ENCODE measurements around the gene PLCL2. TPM values are rescaled to one million over a fixed set of nuclear protein-coding genes. Genes with fewer than 3 reads are reported as not detected.
A peak's percentile ranks its signal among the peaks of the same experiment; 100 is the strongest.

PLCL2 gene
- total and polyA plus RNA-seq, 4 donors: 1.0 to 16.7 (median 7.1) TPM

DNA sequence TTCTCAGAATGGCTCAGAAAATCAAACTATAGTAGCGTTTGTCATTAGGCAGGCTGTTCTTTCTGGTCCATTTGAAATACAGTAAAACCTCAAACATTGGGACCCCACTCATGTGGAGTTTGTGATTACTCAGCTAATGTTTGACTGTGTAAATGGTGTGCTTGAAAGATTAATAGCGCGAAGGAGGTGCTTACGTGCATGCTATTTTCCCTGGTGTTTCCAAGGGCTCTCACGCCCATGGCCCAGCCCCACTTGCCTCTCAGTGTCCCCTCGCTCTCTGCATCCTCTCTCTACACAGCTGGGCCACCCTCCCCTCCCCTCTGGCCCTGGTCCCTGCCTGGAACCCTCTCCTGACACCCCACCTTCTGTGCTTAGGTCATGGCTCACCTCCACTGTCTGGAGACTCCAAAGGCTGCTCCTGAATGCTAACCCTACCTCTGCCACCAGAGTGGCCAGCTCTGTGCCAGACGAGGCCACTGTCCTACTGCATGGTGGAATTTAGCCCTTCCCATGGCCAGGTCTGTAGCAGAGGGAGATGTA lies 194.2 kb downstream of the PLCL2 start:
- ATAC-seq (ENCODE audit: insufficient read depth, low FRiP score) (no peak), DNase-seq (peak; percentile 30 to 67 (median 37))
- H3K27me3 ChIP-seq (ENCODE audit: control insufficient read depth in 3 of 3, insufficient read depth in 3 of 3, low read length in 2 of 3): no peaks in the 10 kb centered on the region
- 84 to 94% methylated on average over 7 of the region's 7 CpGs for WGBS, 2 donors
- H3K36me3 ChIP-seq (ENCODE audit: control insufficient read depth in 4 of 4, insufficient read depth in 4 of 4, low read length in 4 of 4): no peaks in the 10 kb centered on the region
- H3K4me1 ChIP-seq (ENCODE audit: control insufficient read depth in 5 of 5, insufficient read depth in 5 of 5, low read length in 5 of 5): peaks cover 0 to 9% (median 0%) of the 10 kb centered on the region in 5 donors
- H3K9ac ChIP-seq (ENCODE audit: insufficient read depth in 1 of 2, low read length in 2 of 2): no peak overlapping the region
- H3K4me3 ChIP-seq: no peak overlapping the region
- TF ChIP-seq, protein P1, sequence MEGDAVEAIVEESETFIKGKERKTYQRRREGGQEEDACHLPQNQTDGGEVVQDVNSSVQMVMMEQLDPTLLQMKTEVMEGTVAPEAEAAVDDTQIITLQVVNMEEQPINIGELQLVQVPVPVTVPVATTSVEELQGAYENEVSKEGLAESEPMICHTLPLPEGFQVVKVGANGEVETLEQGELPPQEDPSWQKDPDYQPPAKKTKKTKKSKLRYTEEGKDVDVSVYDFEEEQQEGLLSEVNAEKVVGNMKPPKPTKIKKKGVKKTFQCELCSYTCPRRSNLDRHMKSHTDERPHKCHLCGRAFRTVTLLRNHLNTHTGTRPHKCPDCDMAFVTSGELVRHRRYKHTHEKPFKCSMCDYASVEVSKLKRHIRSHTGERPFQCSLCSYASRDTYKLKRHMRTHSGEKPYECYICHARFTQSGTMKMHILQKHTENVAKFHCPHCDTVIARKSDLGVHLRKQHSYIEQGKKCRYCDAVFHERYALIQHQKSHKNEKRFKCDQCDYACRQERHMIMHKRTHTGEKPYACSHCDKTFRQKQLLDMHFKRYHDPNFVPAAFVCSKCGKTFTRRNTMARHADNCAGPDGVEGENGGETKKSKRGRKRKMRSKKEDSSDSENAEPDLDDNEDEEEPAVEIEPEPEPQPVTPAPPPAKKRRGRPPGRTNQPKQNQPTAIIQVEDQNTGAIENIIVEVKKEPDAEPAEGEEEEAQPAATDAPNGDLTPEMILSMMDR (IDR thresholded peaks at IDR 0.05; ENCODE audit: control extremely low read depth, extremely low read depth): no peak
- H3K9me3 ChIP-seq (ENCODE audit: control insufficient read depth in 4 of 4, insufficient read depth in 3 of 4, low read length in 3 of 4): peaks cover 0 to 1% (median 0%) of the 10 kb centered on the region in 4 donors
- no peak overlapping the region for H3K27ac ChIP-seq (ENCODE audit: low read depth in 1 of 2, low read length in 1 of 2)

DNA sequence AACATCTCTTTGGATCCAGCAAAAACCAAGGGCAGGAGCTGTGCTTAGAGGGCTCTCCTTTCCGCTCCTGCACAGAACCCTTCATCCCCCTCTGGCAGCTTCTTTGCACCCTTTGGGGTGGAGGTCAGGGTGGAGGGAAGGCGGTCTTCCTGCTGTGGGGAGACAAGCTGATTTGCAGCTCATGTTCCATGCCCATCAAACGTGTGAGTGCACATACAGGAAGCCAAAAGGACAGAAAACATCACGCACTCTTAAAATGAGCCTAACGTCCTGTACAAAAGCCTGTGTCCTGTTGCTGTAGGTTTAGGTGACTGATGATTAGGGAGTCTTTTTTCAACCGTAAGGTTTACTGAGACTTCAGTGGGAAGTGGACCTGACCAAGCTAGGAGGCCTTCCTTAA lies 195.2 kb downstream of the PLCL2 start:
- Histone ChIP-seq H3K27ac (ENCODE audit: low read depth in 1 of 2, low read length in 1 of 2) (no peak overlapping the region), H3K9me3 (ENCODE audit: control insufficient read depth in 4 of 4, insufficient read depth in 3 of 4, low read length in 3 of 4) (peaks cover 0 to 1% (median 0%) of the 10 kb centered on the region in 4 donors), H3K4me3 (no peak overlapping the region), H3K9ac (ENCODE audit: insufficient read depth in 1 of 2, low read length in 2 of 2) (no peak overlapping the region), H3K27me3 (ENCODE audit: control insufficient read depth in 3 of 3, insufficient read depth in 3 of 3, low read length in 2 of 3) (no peaks in the 10 kb centered on the region), H3K4me1 (ENCODE audit: control insufficient read depth in 5 of 5, insufficient read depth in 5 of 5, low read length in 5 of 5) (peaks cover 0 to 7% (median 0%) of the 10 kb centered on the region in 5 donors), H3K36me3 (ENCODE audit: control insufficient read depth in 4 of 4, insufficient read depth in 4 of 4, low read length in 4 of 4) (no peaks in the 10 kb centered on the region)
- no peak for ATAC-seq (ENCODE audit: insufficient read depth, low FRiP score)
- DNase-seq: no peak
- TF ChIP-seq, protein P1 (IDR thresholded peaks at IDR 0.05; ENCODE audit: control extremely low read depth, extremely low read depth): no peak
- WGBS, 2 donors: 78 to 93% methylated on average over 6 of the region's 6 CpGs

DNA sequence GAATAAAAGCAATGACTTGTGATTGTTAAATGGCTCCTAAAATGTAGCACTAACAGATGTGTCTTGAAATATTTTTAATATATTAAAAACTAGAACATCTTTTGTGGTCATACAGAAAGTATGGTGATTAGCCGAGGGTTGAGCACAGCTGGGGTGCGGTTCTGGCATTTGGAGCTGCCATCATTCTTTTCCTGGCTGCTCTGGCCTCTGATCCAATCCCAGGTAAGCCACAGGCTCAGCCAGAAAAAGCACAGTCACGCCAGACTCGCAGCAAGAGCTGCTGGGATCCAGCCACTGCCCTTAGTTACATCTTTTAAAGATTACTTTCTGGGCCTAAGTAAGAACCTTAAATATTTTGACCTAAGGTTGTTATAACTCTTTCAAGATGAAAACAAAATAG lies 196.8 kb downstream of the PLCL2 start:
- Histone ChIP-seq H3K27ac (ENCODE audit: low read depth in 1 of 2, low read length in 1 of 2) (no peak overlapping the region), H3K36me3 (ENCODE audit: control insufficient read depth in 4 of 4, insufficient read depth in 4 of 4, low read length in 4 of 4) (no peaks in the 10 kb centered on the region), H3K4me3 (no peak overlapping the region), H3K9ac (ENCODE audit: insufficient read depth in 1 of 2, low read length in 2 of 2) (no peak overlapping the region), H3K9me3 (ENCODE audit: control insufficient read depth in 4 of 4, insufficient read depth in 3 of 4, low read length in 3 of 4) (peaks cover 0 to 1% (median 0%) of the 10 kb centered on the region in 4 donors), H3K27me3 (ENCODE audit: control insufficient read depth in 3 of 3, insufficient read depth in 3 of 3, low read length in 2 of 3) (no peaks in the 10 kb centered on the region), H3K4me1 (ENCODE audit: control insufficient read depth in 5 of 5, insufficient read depth in 5 of 5, low read length in 5 of 5) (peaks cover 0 to 7% (median 0%) of the 10 kb centered on the region in 5 donors)
- TF ChIP-seq, protein P1 (IDR thresholded peaks at IDR 0.05; ENCODE audit: control extremely low read depth, extremely low read depth): no peak
- ATAC-seq (ENCODE audit: insufficient read depth, low FRiP score) (no peak), DNase-seq (no peak)
- 96 to 97% methylated on average over 4 of the region's 4 CpGs for WGBS, 2 donors

GRCh38 chr3:17087509-17087908 lies 202.8 kb downstream of the PLCL2 start:
- Histone ChIP-seq H3K27me3 (ENCODE audit: control insufficient read depth in 3 of 3, insufficient read depth in 3 of 3, low read length in 2 of 3) (no peaks in the 10 kb centered on the region), H3K9me3 (ENCODE audit: control insufficient read depth in 4 of 4, insufficient read depth in 3 of 4, low read length in 3 of 4) (no peaks in the 10 kb centered on the region), H3K36me3 (ENCODE audit: control insufficient read depth in 4 of 4, insufficient read depth in 4 of 4, low read length in 4 of 4) (peaks cover 0 to 10% (median 0%) of the 10 kb centered on the region in 4 donors), H3K4me3 (no peak overlapping the region), H3K4me1 (ENCODE audit: control insufficient read depth in 5 of 5, insufficient read depth in 5 of 5, low read length in 5 of 5) (peaks cover 0 to 9% (median 0%) of the 10 kb centered on the region in 5 donors), H3K9ac (ENCODE audit: insufficient read depth in 1 of 2, low read length in 2 of 2) (no peak overlapping the region), H3K27ac (ENCODE audit: low read depth in 1 of 2, low read length in 1 of 2) (peak overlapping the region in 1 of 2 donors; percentile 60)
- ATAC-seq (ENCODE audit: insufficient read depth, low FRiP score) (no peak), DNase-seq (no peak)
- TF ChIP-seq, protein P1 (IDR thresholded peaks at IDR 0.05; ENCODE audit: control extremely low read depth, extremely low read depth): no peak
- WGBS, 2 donors: 90 to 93% methylated on average over 4 of the region's 4 CpGs
